GM12878 (cell line): ENCODE results near the gene ARL5A. TPM values are rescaled to one million over a fixed set of nuclear protein-coding genes. Genes with fewer than 3 reads are reported as not detected.
A peak's percentile ranks its signal among the peaks of the same experiment; 100 is the strongest.

ENCODE experiments used
- ATAC-seq: fragments of 200-7000 bp; cut with Tn5 transposase; 3 replicates; pipeline ENCODE4 v1.9.1; 2020; ENCODE audit warnings: mild to moderate bottlenecking, moderate library complexity
- BruUV-seq: library from RNA; stranded (reverse); fragments of 400-500 nt; replicated peaks from 2 replicates; lab custom pipeline; 2021; lab: Mats Ljungman, UMichigan
- CTCF ChIA-PET: fragments of 300-600 bp; sonication (Branson Sonifier 250); formaldehyde crosslinking; extraction: SDS; loops from one replicate; lab custom pipeline; 2021; ENCODE audit warnings: inconsistent platforms; lab: Yijun Ruan, JAX
- POLR2A ChIA-PET: fragments of 350-600 bp; formaldehyde crosslinking; extraction: SDS; loops from one replicate; lab custom pipeline; 2021; ENCODE audit warnings: inconsistent platforms; lab: Charles Lee
- RAD21 ChIA-PET: fragments of 300-600 bp; sonication (Branson Sonifier 250); formaldehyde crosslinking; loops from one replicate; lab custom pipeline; 2023; ENCODE audit warnings: antibody characterized with exemption; ENCODE audit not compliant: unreplicated experiment; lab: Charles Lee
- SMC1A ChIA-PET: fragments of 300-600 bp; sonication (Branson Sonifier 250); formaldehyde crosslinking; loops from one replicate; lab custom pipeline; 2023; ENCODE audit not compliant: unreplicated experiment, uncharacterized antibody; lab: Charles Lee
- DNase-seq: peaks from one replicate; pipeline ENCODE4 v3.0.0-alpha.2; 2011; ENCODE audit warnings: low read depth, low spot score
- FAIRE-seq: peaks from 3 replicates; lab custom pipeline; 2011; peaks lifted over from hg19 to GRCh38; lab: Jason Lieb, UNC
- H2AFZ ChIP-seq: 2 replicates; pipeline ENCODE4 v1.6.0; 2011; ENCODE audit warnings: low read depth, low read length, control low read depth; ENCODE audit not compliant: control insufficient read depth
- H3K27ac ChIP-seq: 2 replicates; pipeline ENCODE4 v1.5.1; 2011; ENCODE audit warnings: control low read depth; ENCODE audit not compliant: control insufficient read depth, insufficient read depth
- H3K27me3 ChIP-seq, 2 experiments: replicated peaks in 1 of 2; 2 replicates each; pipeline versions ENCODE4 v1.6.0 to v1.6.1; 2011; ENCODE audit warnings: low read length in 1 of 2; ENCODE audit not compliant: control insufficient read depth in 2 of 2, insufficient read depth in 2 of 2
- H3K36me3 ChIP-seq, 2 experiments: 2 replicates each; pipeline ENCODE4 v1.5.1; 2011; ENCODE audit warnings: low read length in 1 of 2; ENCODE audit not compliant: control insufficient read depth in 2 of 2, insufficient read depth in 2 of 2
- H3K4me1 ChIP-seq: 2 replicates; pipeline ENCODE4 v1.6.1; 2011; ENCODE audit warnings: mild to moderate bottlenecking, low read length, moderate library complexity, mixed read lengths; ENCODE audit not compliant: control insufficient read depth, insufficient read depth
- H3K4me2 ChIP-seq: 2 replicates; pipeline ENCODE4 v1.6.0; 2011; ENCODE audit warnings: control low read depth; ENCODE audit not compliant: control insufficient read depth, insufficient read depth
- H3K4me3 ChIP-seq: fragments of 200-600 bp; sonication (generic); 2 replicates; pipeline ENCODE4 v1.5.1; 2016
- H3K79me2 ChIP-seq: 2 replicates; pipeline ENCODE4 v1.6.0; 2011; ENCODE audit warnings: low read length; ENCODE audit not compliant: control insufficient read depth, insufficient read depth
- H3K9ac ChIP-seq: 2 replicates; pipeline ENCODE4 v1.8.0; 2011; ENCODE audit warnings: low read length, control low read depth, mixed read lengths; ENCODE audit not compliant: control insufficient read depth, insufficient read depth
- H3K9me3 ChIP-seq: replicated peaks from 3 replicates; pipeline ENCODE4 v1.5.1; 2011; ENCODE audit warnings: mild to moderate bottlenecking, low read length; ENCODE audit not compliant: control insufficient read depth, insufficient read depth
- H4K20me1 ChIP-seq: 2 replicates; pipeline ENCODE4 v1.6.0; 2011; ENCODE audit not compliant: control insufficient read depth, insufficient read depth
- ATF3 ChIP-seq: IDR thresholded peaks from 2 replicates; pipeline ENCODE4 v1.6.1; 2011; ENCODE audit warnings: low read depth, mild to moderate bottlenecking, low read length, moderate library complexity, borderline replicate concordance; ENCODE audit errors: extremely low read depth
- BHLHE40 ChIP-seq, 2 experiments: fragments of 450-650 bp in 1 of 2; IDR thresholded peaks; 2 replicates each; pipeline ENCODE4 v1.6.1; 2011 to 2017; ENCODE audit warnings: low read depth in 2 of 2, borderline replicate concordance in 1 of 2, improper control_type of control experiment in 1 of 2, low read length in 1 of 2, mild to moderate bottlenecking in 1 of 2
- GATAD2B ChIP-seq: fragments of 450-650 bp; conservative IDR thresholded peaks from 2 replicates; pipeline ENCODE4 v1.6.1; 2017; ENCODE audit warnings: low read depth, mild to moderate bottlenecking, moderate library complexity
- MLLT1 ChIP-seq: fragments of 450-650 bp; IDR thresholded peaks from 2 replicates; pipeline ENCODE4 v1.6.1; 2016; ENCODE audit warnings: mild to moderate bottlenecking
- NR2F1 ChIP-seq: fragments of 450-650 bp; conservative IDR thresholded peaks from 2 replicates; pipeline ENCODE4 v1.6.1; 2017; ENCODE audit warnings: mild to moderate bottlenecking
- PKNOX1 ChIP-seq: fragments of 450-650 bp; IDR thresholded peaks from 2 replicates; pipeline ENCODE4 v1.6.1; 2016; ENCODE audit warnings: mild to moderate bottlenecking
- RCOR1 ChIP-seq: conservative IDR thresholded peaks from 2 replicates; pipeline ENCODE4 v1.6.1; 2012; ENCODE audit warnings: low read depth, low read length, improper control_type of control experiment
- SREBF2 ChIP-seq: IDR thresholded peaks from 2 replicates; pipeline ENCODE4 v1.6.1; 2012; ENCODE audit warnings: mild to moderate bottlenecking, low read length
- TCF7 ChIP-seq: IDR thresholded peaks from 2 replicates; pipeline ENCODE4 v1.6.1; 2014; ENCODE audit warnings: antibody characterized with exemption, borderline replicate concordance
- USF1 ChIP-seq: IDR thresholded peaks from 2 replicates; pipeline ENCODE4 v1.6.1; 2011; ENCODE audit warnings: borderline replicate concordance, low read depth, mild to moderate bottlenecking, moderate library complexity, mixed read lengths, low read length; ENCODE audit not compliant: insufficient read depth; ENCODE audit errors: extremely low read length
- ZBTB11 ChIP-seq: fragments of 450-650 bp; formaldehyde crosslinking; IDR thresholded peaks from 2 replicates; pipeline ENCODE4 v1.5.0; 2022; ENCODE audit warnings: mild to moderate bottlenecking, missing genetic modification characterization
- WGBS: methylation state at CpG from one replicate; pipeline ENCODE4 v1.1.6; 2016; ENCODE audit warnings: low lambda C conversion rate; ENCODE audit not compliant: insufficient replicate concordance, insufficient coverage; ENCODE audit errors: missing lambda C conversion rate; 5-methylcytosine and 5-hydroxymethylcytosine counted together
- in situ Hi-C: fragments of 300-500 bp; cut with MboI; formaldehyde crosslinking; loops from 9 replicates; pipeline ENCODE4 v1.14.3; 2018; ENCODE audit warnings: mixed read lengths
- intact Hi-C: fragments of 100-400 bp; cut with micrococcal nuclease; formaldehyde crosslinking; loops from one replicate; pipeline ENCODE4 v1.14.2; 2022; ENCODE audit not compliant: unreplicated experiment
- polyA plus RNA-seq, 11 experiments: library from polyadenylated mRNA; depleted of rRNA in 4 of 11; unstranded in 6 of 11; stranded (reverse) in 5 of 11; fragments of >200 nt; fragmentation: Nextera tagmentation in 4 of 11; fragmentation: Illumina TruSeq in 1 of 11; extraction: Ambion mirVana in 4 of 11; extraction: Trizol in 1 of 11; gene quantifications; 1 replicate in 1 of 11; 2 replicates in 10 of 11; pipeline versions ENCODE4 v1.2.1 to v1.2.3, GENCODE V29; 2011 to 2016; ENCODE audit warnings: inconsistent platforms in 2 of 11, missing spikeins in 2 of 11, low read depth in 1 of 11
- total RNA-seq, 4 experiments: library from RNA; depleted of rRNA in 3 of 4; stranded (reverse); fragments of >200 nt in 3 of 4; fragmentation: Illumina TruSeq in 1 of 4; extraction: Trizol in 1 of 4; gene quantifications; 2 replicates each; pipeline versions ENCODE4 v1.2.1 to v1.2.3, GENCODE V29; 2013 to 2021

The ARL5A gene
- total and polyA plus RNA-seq, 10 of the 15 experiments (the other 5 are each of a cell fraction or from before 2014, with no cell fraction given) = 9.4 to 52.9 (median 32.0) TPM

- Histone ChIP-seq H3K4me2 (peak overlapping the region; percentile 73), H3K9ac (peak overlapping the region; percentile 91), H3K27me3 (no peaks in the 10 kb centered on the region), H3K9me3 (no peaks in the 10 kb centered on the region), H4K20me1 (no peaks in the 10 kb centered on the region; the same call in 1 of the 2 replicates), H3K4me3 (peak overlapping the region; percentile 92), H3K27ac (peak overlapping the region; percentile 88; the same call in 1 of the 2 replicates), H3K79me2 (peaks cover 64% of the 10 kb centered on the region), H3K36me3 (no peaks in the 10 kb centered on the region), H3K4me1 (peaks cover 14% of the 10 kb centered on the region), H2AFZ (no peak overlapping the region)
- RAD21 ChIA-PET = interaction anchor here (0.9 to 1.4 kb wide), 5 partner anchors 14 to 349 kb away, joined by 3 to 5 read pairs (median 3); partner anchors contain the start of gene STAM2
- in situ Hi-C loops = no loop called here
- FAIRE-seq (no peak), ATAC-seq (no peak), DNase-seq (no peak)
- intact Hi-C loops = loop anchor here (10.0 kb wide), 1 partner anchor 338 kb away; no protein-coding TSS in a partner anchor
- WGBS = 11% methylated on average over 6 of the region's 6 CpGs
- POLR2A ChIA-PET = interaction anchor here (1.0 kb wide), 1 partner anchor 25 kb away, joined by 3 read pairs; no protein-coding TSS in a partner anchor
- SMC1A ChIA-PET = interaction anchor here (0.6 to 3.8 kb wide), 11 partner anchors 10 to 159 kb away, joined by 3 to 11 read pairs (median 5); no protein-coding TSS in a partner anchor
- BruUV-seq = TSS peak; percentile 60
- CTCF ChIA-PET = interaction anchor here (1.1 to 1.3 kb wide), 3 partner anchors 10 to 199 kb away, joined by 3 to 6 read pairs (median 4); no protein-coding TSS in a partner anchor
- TF ChIP-seq MLLT1 (peak; percentile 50), PKNOX1 (no peak), TCF7 (no peak), BHLHE40 (IDR thresholded peaks at IDR 0.05; ENCODE audit: borderline replicate concordance in 1 of 2, low read depth in 2 of 2, low read length in 1 of 2) (peak; percentile 59 to 79), RCOR1 (no peak), SREBF2 (no peak), USF1 (peak; percentile 35), ZBTB11 (peak; percentile 53; the same call in 1 of the 2 replicates), GATAD2B (no peak), NR2F1 (no peak), ATF3 (no peak)
Measured at GRCh38 chr2:151826737-151827157, 1.5 kb downstream of the ARL5A start.
